Stimulated activated CD4-positive, alpha-beta T cell treated with anti-CD3 and anti-CD28 coated beads, Interleukin-12 subunit alpha, Interleukin-12 subunit beta, amount 100 ng/mL, for 48 hours (primary cell): ENCODE data around the gene SUN1.
"Not testable (repeated sequence)": the region's sequence is repeated elsewhere in the genome, so short reads cannot be mapped to it uniquely, and the experiment has no call there.

Source experiments
- DNase-seq, 3 donors: peaks; one replicate each; pipeline ENCODE4 v3.0.0-alpha.2; 2020; ENCODE audit warnings: low read depth in 2 of 3, low spot score in 1 of 3

SUN1 gene

GRCh38 chr7:834277-834676 is 2.0 kb downstream of the SUN1 start:
- no peak for DNase-seq

GRCh38 chr7:835021-835420 is 2.7 kb downstream of the SUN1 start:
- no peak for DNase-seq

DNA sequence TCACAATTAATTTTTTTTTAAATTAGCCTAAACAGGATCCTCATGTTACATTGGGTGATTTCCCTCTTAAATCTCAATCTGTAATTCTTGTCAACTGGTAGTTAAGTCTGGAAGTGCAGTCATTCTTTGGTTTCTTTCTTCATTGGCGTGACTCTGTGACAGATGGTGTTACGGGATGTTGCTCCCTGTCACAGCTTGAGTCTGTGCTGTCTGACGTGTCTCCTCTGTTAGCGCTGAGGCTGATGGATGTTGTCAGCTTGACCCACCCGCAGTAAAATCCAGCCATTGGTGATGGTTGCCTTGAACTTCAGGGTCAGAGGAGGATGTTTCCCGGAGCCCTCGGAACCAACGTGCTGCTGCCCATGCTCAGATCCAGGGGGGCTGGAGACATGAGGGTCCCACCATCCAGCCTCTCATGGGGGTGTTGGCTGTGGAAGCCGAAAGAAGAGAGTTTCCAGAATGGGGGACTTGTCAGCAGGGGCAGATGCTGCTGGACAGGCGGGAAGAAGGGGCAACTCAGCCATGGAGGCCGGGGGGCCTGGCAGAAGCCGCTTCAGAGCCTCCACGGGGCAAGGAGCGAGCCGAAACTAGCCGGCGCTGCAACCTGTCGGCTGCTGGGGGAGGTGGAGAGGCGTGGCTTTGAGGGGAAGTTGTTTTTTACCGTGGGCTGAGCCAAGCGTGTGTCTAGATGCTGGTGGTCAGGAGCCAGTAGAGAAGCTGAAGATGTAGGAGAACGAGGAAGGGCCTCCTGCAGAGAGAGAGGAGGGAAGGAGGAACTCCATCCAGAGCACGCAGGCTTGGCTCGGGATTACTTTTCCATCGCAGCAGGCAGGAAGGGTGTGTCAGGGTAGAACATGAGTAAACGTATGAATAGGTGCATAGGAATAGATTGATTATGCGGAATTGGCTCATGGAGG is 3.5 kb downstream of the SUN1 start:
- no peak for DNase-seq

- DNase-seq, result no peak
These were observed 4.2 kb downstream of the SUN1 start for GRCh38 chr7:836429-836828.

DNA sequence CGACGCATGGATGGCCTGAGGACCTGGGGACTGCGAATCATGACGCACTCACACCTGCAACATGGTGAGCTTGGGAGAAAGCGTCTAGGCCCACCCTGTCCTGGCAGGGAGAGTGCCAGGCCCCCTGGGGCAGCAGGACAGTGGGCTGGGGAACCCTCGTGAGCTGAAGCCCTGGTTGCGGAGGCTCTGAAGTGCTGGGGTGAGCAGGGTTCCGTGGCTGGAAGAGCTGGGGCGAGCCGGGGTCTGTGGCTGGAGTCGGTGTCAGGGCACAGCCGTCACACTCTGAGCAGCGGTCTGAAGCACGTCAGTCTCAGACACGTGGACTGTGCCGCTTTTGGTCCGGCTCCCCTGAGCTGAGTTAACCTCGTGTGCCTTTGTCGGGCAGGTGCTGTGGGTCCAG is 4.7 kb downstream of the SUN1 start:
- no peak for DNase-seq

DNA sequence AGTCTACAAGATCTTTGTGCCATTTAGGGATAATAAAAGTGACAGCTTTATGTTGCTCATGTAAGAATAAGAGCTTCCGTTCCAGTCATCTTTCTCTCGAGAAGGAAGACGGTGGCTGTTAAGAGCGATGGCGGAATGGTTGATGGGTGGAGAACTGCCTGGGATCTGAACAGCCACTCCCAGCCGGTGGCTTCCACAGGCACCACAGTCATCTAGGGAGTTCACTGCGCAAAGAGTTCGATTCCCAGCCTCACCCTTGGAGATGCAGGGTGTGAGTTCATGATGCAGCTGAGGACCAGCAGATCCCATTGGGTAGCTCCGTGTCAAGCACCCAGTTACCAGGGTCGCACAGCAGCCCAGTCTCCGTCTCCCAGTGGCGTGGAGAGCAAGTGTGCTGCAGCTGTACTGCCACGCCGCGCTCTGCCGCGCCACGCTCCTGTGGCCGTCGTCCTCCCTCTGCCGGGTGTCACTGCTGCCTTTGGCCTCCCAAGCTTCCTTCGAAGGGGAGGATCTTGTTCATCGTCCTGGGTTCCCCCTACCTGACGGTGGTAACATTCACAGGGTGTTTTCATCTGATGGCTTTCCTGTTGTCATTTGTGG is 7.8 kb downstream of the SUN1 start:
- no peak for DNase-seq

DNA sequence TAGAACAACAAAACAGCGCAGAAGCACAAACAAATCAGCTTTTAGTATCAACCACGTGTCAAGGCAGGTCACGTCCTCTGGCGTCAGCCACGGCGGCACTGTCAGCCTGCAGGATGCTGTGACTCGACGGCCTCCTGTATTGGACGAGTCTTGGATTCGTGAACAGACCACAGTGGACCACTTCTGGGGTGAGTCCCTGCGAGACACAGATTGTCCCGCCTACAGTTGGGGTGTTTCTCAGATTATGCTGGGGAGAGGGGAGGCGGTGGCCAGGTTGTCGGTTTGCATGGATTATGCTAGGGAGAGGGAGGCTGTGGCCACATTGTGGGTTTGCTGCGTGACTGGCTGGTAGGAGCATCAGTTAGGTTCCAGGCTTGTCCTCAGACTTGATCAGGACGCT is 9.7 kb downstream of the SUN1 start:
- no peak for DNase-seq

DNA sequence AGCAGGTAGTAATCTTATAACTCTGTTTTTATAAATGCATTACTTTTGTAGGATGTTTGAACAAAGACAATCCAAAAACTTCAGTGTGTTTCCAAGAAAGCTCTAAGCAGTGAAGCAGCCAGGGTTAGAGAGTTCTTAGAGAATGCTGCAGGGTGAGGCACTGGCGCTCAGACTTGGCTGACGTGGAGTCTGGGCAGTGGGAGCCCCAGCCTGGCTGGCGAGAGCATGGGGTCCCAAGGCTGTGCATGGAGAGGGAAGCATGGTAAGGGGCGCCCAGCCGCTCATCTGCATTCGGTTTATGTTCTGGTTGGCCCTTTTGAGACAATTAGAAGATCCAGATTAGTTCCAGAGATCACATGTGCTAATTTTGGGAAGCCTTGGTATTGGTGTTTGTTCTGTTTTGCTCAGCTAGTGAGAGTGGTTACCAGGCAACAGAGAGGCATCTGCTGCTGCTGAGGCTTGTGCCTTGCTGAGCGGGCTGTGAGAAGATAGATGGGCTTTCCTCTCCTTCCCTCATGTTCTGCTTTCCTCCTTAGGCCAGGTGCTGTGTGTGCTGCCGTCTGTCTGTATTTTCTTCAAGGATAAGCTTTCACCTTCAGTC is 10.3 kb downstream of the SUN1 start:
- DNase-seq, result no peak

- DNase-seq, result no peak
These were observed 11.0 kb downstream of the SUN1 start for GRCh38 chr7:843230-843629.

- no peak for DNase-seq
These were observed 11.8 kb downstream of the SUN1 start for GRCh38 chr7:844043-844442.

GRCh38 chr7:844514-844913 is 12.2 kb downstream of the SUN1 start:
- no peak for DNase-seq

DNA sequence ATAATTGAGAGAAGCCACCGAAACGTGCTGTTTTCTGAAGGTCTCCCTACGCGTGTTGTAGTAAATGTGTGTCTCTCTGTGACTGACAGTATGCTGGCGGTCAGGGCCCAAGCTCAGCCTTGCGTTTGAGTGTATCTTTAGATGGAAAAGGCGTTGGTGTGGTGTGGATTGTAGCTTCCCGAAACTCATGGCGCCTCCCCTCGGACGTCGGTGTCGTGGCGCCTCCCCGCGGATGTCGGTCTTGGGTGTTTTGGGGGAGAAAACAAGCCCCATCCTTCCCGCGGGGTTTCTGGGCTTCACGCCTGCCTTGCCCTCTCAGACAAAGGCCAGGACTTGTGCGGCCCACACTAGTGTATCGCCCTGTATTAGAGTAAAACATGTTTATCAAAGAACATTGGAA is 12.8 kb downstream of the SUN1 start:
- no peak for DNase-seq

DNA sequence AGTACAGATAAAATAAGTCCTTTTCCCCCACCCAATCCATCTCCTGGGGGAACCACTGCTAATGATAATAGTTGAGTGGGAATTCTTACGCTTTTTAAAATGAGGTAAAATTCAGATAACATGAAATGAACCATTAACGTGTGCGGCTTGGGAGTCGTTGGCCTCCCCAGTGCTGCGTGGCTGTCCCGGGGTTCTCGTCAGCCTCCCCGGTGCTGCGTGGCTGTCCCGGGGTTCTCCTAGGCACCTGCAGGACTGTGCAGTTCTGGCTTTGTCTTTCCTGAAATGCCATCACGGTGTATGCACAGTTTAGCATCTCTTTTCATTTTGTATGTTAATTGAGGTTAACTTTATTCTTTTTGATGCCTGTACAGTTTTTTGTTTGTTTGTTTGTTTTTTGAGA is 13.5 kb downstream of the SUN1 start:
- DNase-seq, result no peak

DNA sequence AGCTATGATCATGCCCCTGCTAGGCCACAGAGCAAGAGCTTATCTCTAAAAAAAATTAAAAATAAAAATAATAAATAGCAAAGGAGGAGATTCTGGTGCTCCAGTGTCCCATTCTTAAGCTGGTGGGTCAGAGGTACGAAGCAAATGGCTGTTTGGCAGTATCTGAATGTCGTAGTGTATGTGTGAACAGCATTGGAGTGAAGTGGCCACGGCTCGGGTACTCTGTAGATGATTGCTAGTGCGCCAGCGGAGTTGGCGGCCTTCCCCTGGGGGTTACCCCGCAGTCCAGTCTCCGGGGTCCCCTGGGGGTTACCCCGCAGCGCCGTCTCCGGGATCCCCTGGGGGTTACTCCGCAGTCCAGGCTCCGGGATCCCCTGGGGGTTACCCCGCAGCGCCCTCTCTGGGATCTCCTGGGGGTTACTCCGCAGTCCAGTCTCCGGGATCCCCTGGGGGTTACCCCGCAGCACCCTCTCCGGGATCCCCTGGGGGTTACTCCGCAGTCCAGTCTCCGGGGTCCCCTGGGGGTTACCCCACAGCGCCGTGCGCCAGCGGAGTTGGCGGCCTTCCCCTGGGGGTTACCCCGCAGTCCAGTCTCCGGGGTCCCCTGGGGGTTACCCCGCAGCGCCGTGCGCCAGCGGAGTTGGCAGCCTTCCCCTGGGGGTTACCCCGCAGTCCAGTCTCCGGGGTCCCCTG is 14.8 kb downstream of the SUN1 start:
- DNase-seq, result not testable (repeated sequence)

DNA sequence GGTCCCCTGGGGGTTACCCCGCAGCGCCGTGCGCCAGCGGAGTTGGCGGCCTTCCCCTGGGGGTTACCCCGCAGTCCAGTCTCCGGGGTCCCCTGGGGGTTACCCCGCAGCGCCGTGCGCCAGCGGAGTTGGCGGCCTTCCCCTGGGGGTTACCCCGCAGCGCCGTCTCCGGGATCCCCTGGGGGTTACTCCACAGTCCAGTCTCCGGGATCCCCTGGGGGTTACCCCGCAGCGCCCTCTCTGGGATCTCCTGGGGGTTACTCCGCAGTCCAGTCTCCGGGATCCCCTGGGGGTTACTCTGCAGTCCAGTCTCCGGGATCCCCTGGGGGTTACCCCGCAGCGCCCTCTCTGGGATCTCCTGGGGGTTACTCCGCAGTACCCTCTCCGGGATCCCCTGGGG is 15.5 kb downstream of the SUN1 start:
- DNase-seq, result not testable (repeated sequence)

- no peak for DNase-seq
These were observed 16.9 kb downstream of the SUN1 start for GRCh38 chr7:849145-849544.

DNA sequence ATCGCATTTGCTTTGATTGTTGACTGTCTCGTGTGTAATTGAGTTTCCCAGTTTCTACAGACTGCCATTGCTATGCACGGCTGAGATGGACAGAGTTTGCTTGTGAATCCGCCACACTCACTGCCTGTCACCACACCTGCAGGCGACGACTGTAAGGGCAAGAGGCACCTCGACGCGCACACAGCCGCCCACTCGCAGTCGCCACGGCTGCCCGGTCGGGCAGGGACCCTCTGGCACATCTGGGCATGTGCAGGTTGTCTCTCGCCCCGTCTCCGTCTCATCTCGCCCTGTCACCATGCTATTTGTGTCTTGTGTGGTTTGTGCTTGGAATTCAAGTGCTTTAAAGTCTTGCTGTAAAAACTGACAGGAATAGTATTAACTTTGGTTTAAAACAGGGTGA is 17.5 kb downstream of the SUN1 start:
- DNase-seq, result no peak

DNA sequence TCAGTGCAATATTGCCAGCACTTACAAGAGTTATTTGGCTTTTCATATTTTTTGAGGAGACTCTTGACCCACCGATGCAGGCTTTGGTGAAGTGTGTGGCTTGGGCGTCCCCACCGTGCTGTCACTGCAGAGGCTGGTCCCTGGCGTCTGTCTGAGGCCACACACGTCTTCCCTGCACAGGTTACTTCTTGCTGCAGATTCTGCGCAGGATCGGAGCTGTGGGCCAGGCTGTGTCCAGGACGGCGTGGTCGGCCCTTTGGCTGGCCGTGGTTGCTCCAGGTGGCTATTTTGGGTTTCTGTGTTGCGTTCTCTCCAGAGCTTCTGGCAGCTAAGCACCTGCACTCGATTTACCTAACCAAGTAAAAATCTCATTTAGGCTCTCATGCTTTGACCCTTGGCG is 18.9 kb downstream of the SUN1 start:
- DNase-seq, result no peak

DNA sequence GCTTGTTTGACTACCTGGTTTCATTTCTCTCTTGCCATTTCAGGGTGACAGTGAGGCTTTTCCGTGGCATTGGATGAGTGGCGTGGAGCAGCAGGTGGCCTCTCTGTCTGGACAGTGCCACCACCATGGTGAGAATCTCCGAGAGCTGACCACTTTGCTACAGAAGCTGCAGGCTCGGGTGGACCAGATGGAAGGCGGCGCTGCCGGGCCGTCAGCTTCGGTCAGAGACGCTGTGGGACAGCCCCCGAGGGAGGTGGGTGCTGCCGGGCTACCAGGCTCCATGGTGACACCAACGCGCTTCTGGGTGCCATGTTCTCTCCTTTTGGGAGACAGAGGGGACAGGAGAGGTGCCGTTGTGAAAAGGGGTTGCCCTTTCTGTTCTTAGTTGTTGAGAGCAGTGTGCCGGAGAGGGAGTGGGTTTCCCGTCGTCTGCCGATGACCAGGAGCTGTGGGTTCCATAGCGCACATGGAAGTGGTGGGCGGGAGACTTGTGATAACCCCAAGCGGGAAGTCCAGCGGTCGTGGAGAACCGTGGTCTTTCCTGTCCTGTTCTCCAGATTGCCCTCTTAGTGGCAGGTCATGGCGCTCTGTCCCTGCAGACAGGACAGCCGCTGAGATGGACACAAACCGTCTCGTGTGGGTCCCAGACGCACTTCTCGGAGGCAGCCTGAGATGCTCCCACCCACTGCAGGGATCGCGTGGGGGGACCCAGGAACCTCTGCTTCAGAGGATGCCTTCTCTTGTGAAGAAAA is 21.3 kb downstream of the SUN1 start:
- DNase-seq, result no peak

DNA sequence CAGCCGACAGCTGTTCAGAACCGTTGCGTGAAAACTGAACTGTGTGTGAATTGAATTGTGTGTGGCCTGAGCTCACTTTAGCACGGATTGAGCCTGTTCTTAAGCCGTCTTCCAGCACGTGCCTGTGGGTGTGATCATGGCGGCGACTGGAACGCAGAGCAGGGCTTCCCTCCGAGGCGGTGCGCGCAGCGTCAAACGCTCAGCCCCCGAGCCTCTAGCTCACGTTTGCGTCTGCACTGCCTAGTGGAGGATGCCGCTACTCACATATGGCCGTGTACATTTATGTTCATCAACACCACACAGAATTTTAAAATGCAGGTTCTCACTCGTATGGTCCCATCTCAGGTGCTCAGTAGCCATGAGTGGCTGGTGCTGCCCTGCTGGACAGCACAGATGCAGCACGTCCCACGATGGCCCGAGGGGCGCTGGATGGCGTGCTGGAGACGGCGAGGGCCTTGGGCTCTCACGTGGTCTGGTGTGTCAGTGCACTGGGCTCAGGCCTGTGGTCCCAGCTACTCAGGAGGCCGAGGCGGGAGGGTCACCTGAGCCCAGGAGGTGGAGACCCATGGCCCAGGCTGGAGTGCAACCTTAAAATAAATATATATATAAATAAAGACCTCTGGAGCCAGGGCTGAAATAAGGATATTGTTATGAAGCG is 22.0 kb downstream of the SUN1 start:
- no peak for DNase-seq
